GM20431 (cell line): ENCODE measurements around the gene ADAMTS6.

Experiments used
- in situ Hi-C: fragments of 300-500 bp; cut with MseI, MboI; formaldehyde crosslinking; loops from one replicate; pipeline ENCODE4 v1.15.0; 2020; ENCODE audit warnings: low sequenced_read_pairs; ENCODE audit not compliant: unreplicated experiment

Gene ADAMTS6

GRCh38 chr5:65299861-65300260, 181.9 kb downstream of the ADAMTS6 start:
- in situ Hi-C loops = no loop called here

GRCh38 chr5:65296067-65296466, 185.7 kb downstream of the ADAMTS6 start:
- in situ Hi-C loops = no loop called here

GRCh38 chr5:65292196-65292595, 189.5 kb downstream of the ADAMTS6 start:
- in situ Hi-C loops = no loop called here

- in situ Hi-C loops = no loop called here
Measured at GRCh38 chr5:65290677-65291076, 191.0 kb downstream of the ADAMTS6 start.

GRCh38 chr5:65288657-65289056, 193.1 kb downstream of the ADAMTS6 start:
- in situ Hi-C loops = no loop called here

GRCh38 chr5:65279603-65280002, 202.1 kb downstream of the ADAMTS6 start:
- in situ Hi-C loops = no loop called here

- in situ Hi-C loops = no loop called here
Measured at GRCh38 chr5:65276178-65276890, 205.4 kb downstream of the ADAMTS6 start.

GRCh38 chr5:65271906-65272305, 209.8 kb downstream of the ADAMTS6 start:
- in situ Hi-C loops = no loop called here

GRCh38 chr5:65268525-65268924, 213.2 kb downstream of the ADAMTS6 start:
- in situ Hi-C loops = no loop called here

- in situ Hi-C loops = no loop called here
Measured at GRCh38 chr5:65264420-65264819, 217.3 kb downstream of the ADAMTS6 start.

GRCh38 chr5:65263321-65263720, 218.4 kb downstream of the ADAMTS6 start:
- in situ Hi-C loops = no loop called here

GRCh38 chr5:65262649-65263059, 219.1 kb downstream of the ADAMTS6 start:
- in situ Hi-C loops = no loop called here

GRCh38 chr5:65262096-65262495, 219.6 kb downstream of the ADAMTS6 start:
- in situ Hi-C loops = no loop called here

GRCh38 chr5:65261499-65261898, 220.2 kb downstream of the ADAMTS6 start:
- in situ Hi-C loops = no loop called here

- in situ Hi-C loops = no loop called here
Measured at GRCh38 chr5:65255294-65255693, 226.4 kb downstream of the ADAMTS6 start.

- in situ Hi-C loops = no loop called here
Measured at GRCh38 chr5:65252977-65253376, 228.7 kb downstream of the ADAMTS6 start.

GRCh38 chr5:65248896-65249295, 232.8 kb downstream of the ADAMTS6 start:
- in situ Hi-C loops = no loop called here

- in situ Hi-C loops = no loop called here
Measured at GRCh38 chr5:65247594-65247993, 234.1 kb downstream of the ADAMTS6 start.

GRCh38 chr5:65246741-65247140, 235.0 kb downstream of the ADAMTS6 start:
- in situ Hi-C loops = no loop called here

GRCh38 chr5:65244031-65244430, 237.7 kb downstream of the ADAMTS6 start:
- in situ Hi-C loops = no loop called here

GRCh38 chr5:65243161-65243560, 238.6 kb downstream of the ADAMTS6 start:
- in situ Hi-C loops = no loop called here

- in situ Hi-C loops = no loop called here
Measured at GRCh38 chr5:65229841-65230240, 251.9 kb downstream of the ADAMTS6 start.
